Stimulated activated memory B cell treated with anti-CD40 and anti-IgM and Interleukin-4, amounts not matched to agents 10 μg/mL and 1 μg/mL and 100 μg/mL, for 72 hours (primary cell): ENCODE measurements around the gene MAPK8IP3.

Experiments
- ATAC-seq: fragments of 150-1000 bp; cut with Tn5 transposase; 2 replicates; pipeline ENCODE4 v1.10.0; 2021
- H3K27ac Mint-ChIP-seq: one replicate; pipeline ENCODE4 v1.8.0; 2022; ENCODE audit warnings: mild to moderate bottlenecking, mixed read lengths
- H3K27me3 Mint-ChIP-seq: one replicate; pipeline ENCODE4 v1.8.0; 2022; ENCODE audit warnings: mixed read lengths
- H3K36me3 Mint-ChIP-seq: one replicate; pipeline ENCODE4 v1.8.0; 2022; ENCODE audit warnings: mixed read lengths
- H3K4me1 Mint-ChIP-seq: one replicate; pipeline ENCODE4 v1.8.0; 2022; ENCODE audit warnings: mixed read lengths
- H3K4me3 Mint-ChIP-seq: one replicate; pipeline ENCODE4 v1.8.0; 2022; ENCODE audit warnings: mild to moderate bottlenecking, moderate library complexity, mixed read lengths
- H3K9me3 Mint-ChIP-seq: one replicate; pipeline ENCODE4 v1.8.0; 2022; ENCODE audit warnings: mixed read lengths

Gene MAPK8IP3

GRCh38 chr16:1818204-1818872 is 112.3 kb downstream of the MAPK8IP3 start:
- no peaks in the 10 kb centered on the region for H3K9me3 Mint-ChIP-seq
- H3K4me3 Mint-ChIP-seq: no peak overlapping the region
- no peak overlapping the region for H3K27ac Mint-ChIP-seq
- no peaks in the 10 kb centered on the region for H3K4me1 Mint-ChIP-seq
- peaks cover 24% of the 10 kb centered on the region for H3K36me3 Mint-ChIP-seq
- H3K27me3 Mint-ChIP-seq: no peaks in the 10 kb centered on the region
- ATAC-seq: peak; percentile 11

- Mint-ChIP-seq H3K4me1 (peaks cover 4% of the 10 kb centered on the region), H3K9me3 (no peaks in the 10 kb centered on the region), H3K27ac (no peak overlapping the region), H3K27me3 (no peaks in the 10 kb centered on the region), H3K36me3 (peaks cover 18% of the 10 kb centered on the region), H3K4me3 (no peak overlapping the region)
- ATAC-seq: no peak
These were observed 113.0 kb downstream of the MAPK8IP3 start for GRCh38 chr16:1818873-1819525.

- Mint-ChIP-seq H3K27ac (no peak overlapping the region), H3K36me3 (peaks cover 17% of the 10 kb centered on the region), H3K4me3 (no peak overlapping the region), H3K4me1 (peaks cover 10% of the 10 kb centered on the region), H3K9me3 (no peaks in the 10 kb centered on the region), H3K27me3 (no peaks in the 10 kb centered on the region)
- no peak for ATAC-seq
These were observed 113.6 kb downstream of the MAPK8IP3 start for GRCh38 chr16:1819611-1820010.
